Thymus (tissue), 11 donors: ENCODE data around the gene ARHGAP24. TPM values are rescaled to one million over a fixed set of nuclear protein-coding genes. Genes with fewer than 3 reads are reported as not detected.
"Not testable (repeated sequence)": the region's sequence is repeated elsewhere in the genome, so short reads cannot be mapped to it uniquely, and the experiment has no call there.

Source experiments
- DNase-seq, 9 donors: peaks; one replicate each; pipeline ENCODE4 v3.0.0-alpha.2; 2013; ENCODE audit warnings: low spot score in 9 of 9, low read depth in 6 of 9, missing footprints in 1 of 9
- H3K27ac ChIP-seq, 2 donors: one replicate each; pipeline ENCODE4 v1.5.1; 2013; ENCODE audit warnings: control low read depth in 1 of 2, low read depth in 1 of 2, low read length in 1 of 2, mild to moderate bottlenecking in 1 of 2, moderate library complexity in 1 of 2
- H3K27me3 ChIP-seq, 2 donors: one replicate each; pipeline ENCODE4 v1.5.1; 2013; ENCODE audit warnings: low read length in 1 of 2; ENCODE audit not compliant: control insufficient read depth in 2 of 2, insufficient read depth in 1 of 2
- H3K36me3 ChIP-seq, 2 donors: one replicate each; pipeline ENCODE4 v1.5.1; 2013; ENCODE audit warnings: low read length in 1 of 2, mild to moderate bottlenecking in 1 of 2, moderate library complexity in 1 of 2; ENCODE audit not compliant: control insufficient read depth in 2 of 2, insufficient read depth in 2 of 2
- H3K4me1 ChIP-seq, 2 donors: one replicate each; pipeline ENCODE4 v1.5.1; 2013; ENCODE audit warnings: low read length in 2 of 2; ENCODE audit not compliant: control insufficient read depth in 2 of 2, insufficient read depth in 2 of 2
- H3K4me3 ChIP-seq, 2 donors: one replicate each; pipeline ENCODE4 v1.5.1; 2013; ENCODE audit warnings: low read length in 2 of 2, control low read depth in 1 of 2, mild to moderate bottlenecking in 1 of 2
- H3K9me3 ChIP-seq, 2 donors: one replicate each; pipeline ENCODE4 v1.5.1; 2013; ENCODE audit warnings: low read length in 1 of 2, mild to moderate bottlenecking in 1 of 2; ENCODE audit not compliant: control insufficient read depth in 2 of 2, insufficient read depth in 1 of 2
- WGBS: extraction: QIAGEN DNeasy Blood & Tissue Kit; methylation state at CpG from one replicate; pipeline ENCODE4 v1.1.7; 2013; 5-methylcytosine and 5-hydroxymethylcytosine counted together
- polyA plus RNA-seq: library from polyadenylated mRNA; stranded (reverse); fragments of 200-250 nt; gene quantifications from one replicate; pipeline ENCODE4 v1.2.3, GENCODE V29; 2013
- total RNA-seq: library from RNA; stranded (reverse); fragments of 120-200 nt; gene quantifications from one replicate; pipeline ENCODE4 v1.2.4, GENCODE V29; 2013
- donor health status: healthy.

ARHGAP24 gene
- total and polyA plus RNA-seq, 2 donors, result 10.0 to 18.2 TPM

- 96% methylated on average over 24 of the region's 24 CpGs for WGBS
- not testable (repeated sequence) for DNase-seq, H3K9me3 ChIP-seq, H3K27ac ChIP-seq, H3K27me3 ChIP-seq, H3K4me1 ChIP-seq, H3K36me3 ChIP-seq, H3K4me3 ChIP-seq
These were observed 546.7 kb downstream of the ARHGAP24 start for GRCh38 chr4:86021671-86022070.

GRCh38 chr4:86026720-86027119, 551.8 kb downstream of the ARHGAP24 start:
- Histone ChIP-seq H3K27me3 (no peaks in the 10 kb centered on the region), H3K4me3 (no peak overlapping the region), H3K27ac (no peak overlapping the region), H3K9me3 (no peaks in the 10 kb centered on the region), H3K4me1 (no peaks in the 10 kb centered on the region), H3K36me3 (no peaks in the 10 kb centered on the region)
- WGBS, result 97% methylated on average over 8 of the region's 8 CpGs
- no peak for DNase-seq

GRCh38 chr4:86031927-86032326, 557.0 kb downstream of the ARHGAP24 start:
- Histone ChIP-seq H3K4me1 (peaks cover 0 to 9% of the 10 kb centered on the region in 2 donors), H3K36me3 (no peaks in the 10 kb centered on the region), H3K9me3 (no peaks in the 10 kb centered on the region), H3K27ac (no peak overlapping the region), H3K4me3 (no peak overlapping the region), H3K27me3 (no peaks in the 10 kb centered on the region)
- DNase-seq, result no peak
- 95% methylated on average over 3 of the region's 3 CpGs for WGBS

GRCh38 chr4:86032476-86033022, 557.6 kb downstream of the ARHGAP24 start:
- 26% methylated on average over 4 of the region's 4 CpGs for WGBS
- DNase-seq, result no peak
- Histone ChIP-seq H3K27me3 (no peaks in the 10 kb centered on the region), H3K9me3 (no peaks in the 10 kb centered on the region), H3K4me3 (no peak overlapping the region), H3K4me1 (peaks cover 0 to 9% of the 10 kb centered on the region in 2 donors), H3K27ac (peak overlapping the region in 1 of 2 donors; percentile 8), H3K36me3 (no peaks in the 10 kb centered on the region)

GRCh38 chr4:86033171-86033570, 558.2 kb downstream of the ARHGAP24 start:
- WGBS, result 12% methylated on average over 4 of the region's 4 CpGs
- Histone ChIP-seq H3K36me3 (no peaks in the 10 kb centered on the region), H3K4me3 (no peak overlapping the region), H3K27me3 (no peaks in the 10 kb centered on the region), H3K9me3 (no peaks in the 10 kb centered on the region), H3K27ac (peak overlapping the region in 1 of 2 donors; percentile 58), H3K4me1 (peaks cover 0 to 9% of the 10 kb centered on the region in 2 donors)
- DNase-seq, result no peak

GRCh38 chr4:86034616-86035015, 559.7 kb downstream of the ARHGAP24 start:
- WGBS, result 96% methylated on average over 2 of the region's 2 CpGs
- Histone ChIP-seq H3K27me3 (no peaks in the 10 kb centered on the region), H3K4me1 (peaks cover 0 to 9% of the 10 kb centered on the region in 2 donors), H3K27ac (no peak overlapping the region), H3K36me3 (no peaks in the 10 kb centered on the region), H3K4me3 (no peak overlapping the region), H3K9me3 (no peaks in the 10 kb centered on the region)
- no peak for DNase-seq

GRCh38 chr4:86035688-86036087, 560.7 kb downstream of the ARHGAP24 start:
- H3K36me3 ChIP-seq, result no peaks in the 10 kb centered on the region
- H3K4me1 ChIP-seq, result peaks cover 0 to 9% of the 10 kb centered on the region in 2 donors
- no peak overlapping the region for H3K4me3 ChIP-seq
- DNase-seq, result no peak
- H3K9me3 ChIP-seq, result no peaks in the 10 kb centered on the region
- WGBS, result 90% methylated on average over 1 of the region's 1 CpG
- H3K27me3 ChIP-seq, result no peaks in the 10 kb centered on the region
- no peak overlapping the region for H3K27ac ChIP-seq

- peak overlapping the region in 1 of 2 donors; percentile 20 for H3K27ac ChIP-seq
- WGBS, result 56% methylated on average over 4 of the region's 4 CpGs
- no peaks in the 10 kb centered on the region for H3K9me3 ChIP-seq
- H3K4me1 ChIP-seq, result peaks cover 0 to 9% of the 10 kb centered on the region in 2 donors
- no peak overlapping the region for H3K4me3 ChIP-seq
- H3K36me3 ChIP-seq, result no peaks in the 10 kb centered on the region
- H3K27me3 ChIP-seq, result no peaks in the 10 kb centered on the region
- DNase-seq, result peak in 1 of 9 donors; percentile 23
These were observed 561.8 kb downstream of the ARHGAP24 start for GRCh38 chr4:86036736-86037135.

GRCh38 chr4:86038037-86038436, 563.1 kb downstream of the ARHGAP24 start:
- no peak overlapping the region for H3K27ac ChIP-seq
- no peak for DNase-seq
- no peaks in the 10 kb centered on the region for H3K9me3 ChIP-seq
- H3K4me3 ChIP-seq, result no peak overlapping the region
- H3K27me3 ChIP-seq, result no peaks in the 10 kb centered on the region
- WGBS, result 94% methylated on average over 1 of the region's 1 CpG
- H3K36me3 ChIP-seq, result no peaks in the 10 kb centered on the region
- H3K4me1 ChIP-seq, result peaks cover 0 to 3% of the 10 kb centered on the region in 2 donors
